H9 (cell line): ENCODE measurements around the gene ZNRF3. TPM values are rescaled to one million over a fixed set of nuclear protein-coding genes. Genes with fewer than 3 reads are reported as not detected.

Source experiments
- DNase-seq: peaks from one replicate; pipeline ENCODE4 v3.0.0-alpha.2; 2017
- H2AFZ ChIP-seq: one replicate; pipeline ENCODE4 v1.6.1; 2013; ENCODE audit warnings: mild to moderate bottlenecking, low read length, control low read depth, moderate library complexity
- H2AK5ac ChIP-seq: 2 replicates; pipeline ENCODE4 v1.6.1; 2013; ENCODE audit warnings: low read length, control low read depth, mixed read lengths; ENCODE audit not compliant: insufficient read length
- H2BK120ac ChIP-seq: one replicate; pipeline ENCODE4 v1.6.1; 2013; ENCODE audit warnings: low read depth, mild to moderate bottlenecking, low read length, control low read depth, inconsistent platforms; ENCODE audit not compliant: poor library complexity, severe bottlenecking
- H2BK12ac ChIP-seq: 2 replicates; pipeline ENCODE4 v1.6.1; 2013; ENCODE audit warnings: low read length, control low read depth, mixed read lengths, low read depth; ENCODE audit not compliant: insufficient read length
- H2BK15ac ChIP-seq: 2 replicates; pipeline ENCODE4 v1.6.1; 2013; ENCODE audit warnings: low read depth, low read length, control low read depth
- H2BK20ac ChIP-seq: one replicate; pipeline ENCODE4 v1.6.1; 2013; ENCODE audit warnings: low read depth, mild to moderate bottlenecking, low read length, control low read depth, inconsistent platforms; ENCODE audit not compliant: poor library complexity, severe bottlenecking
- H2BK5ac ChIP-seq: 2 replicates; pipeline ENCODE4 v1.6.1; 2013; ENCODE audit warnings: low read length, control low read depth, mixed read lengths; ENCODE audit not compliant: insufficient read length
- H3K14ac ChIP-seq: 2 replicates; pipeline ENCODE4 v1.6.1; 2013; ENCODE audit warnings: low read length, control low read depth; ENCODE audit not compliant: insufficient read depth
- H3K18ac ChIP-seq: 2 replicates; pipeline ENCODE4 v1.6.1; 2013; ENCODE audit warnings: low read depth, mild to moderate bottlenecking, mixed read lengths, low read length, control low read depth; ENCODE audit not compliant: insufficient read length
- H3K23ac ChIP-seq: 2 replicates; pipeline ENCODE4 v1.6.1; 2013; ENCODE audit warnings: low read length, control low read depth, mixed read lengths, low read depth; ENCODE audit not compliant: insufficient read length
- H3K23me2 ChIP-seq: 2 replicates; pipeline ENCODE4 v1.6.1; 2013; ENCODE audit warnings: low read depth, mild to moderate bottlenecking, mixed read lengths, low read length, control low read depth; ENCODE audit not compliant: insufficient read length, poor library complexity, severe bottlenecking
- H3K27ac ChIP-seq: 2 replicates; pipeline ENCODE4 v1.5.1; 2013; ENCODE audit warnings: low read length, control low read depth, mixed read lengths, low read depth; ENCODE audit not compliant: insufficient read length
- H3K27me3 ChIP-seq: 2 replicates; pipeline ENCODE4 v1.6.1; 2013; ENCODE audit warnings: low read length, control low read depth, inconsistent platforms; ENCODE audit not compliant: insufficient read depth
- H3K4ac ChIP-seq: 2 replicates; pipeline ENCODE4 v1.6.1; 2013; ENCODE audit warnings: low read depth, mild to moderate bottlenecking, control low read depth, inconsistent platforms, low read length, moderate library complexity
- H3K4me1 ChIP-seq: 2 replicates; pipeline ENCODE4 v1.6.1; 2013; ENCODE audit warnings: low read length, control low read depth, inconsistent platforms; ENCODE audit not compliant: insufficient read depth
- H3K4me2 ChIP-seq: 2 replicates; pipeline ENCODE4 v1.6.1; 2013; ENCODE audit warnings: low read length, control low read depth, mixed read lengths; ENCODE audit not compliant: insufficient read length, insufficient read depth
- H3K56ac ChIP-seq: 2 replicates; pipeline ENCODE4 v1.6.1; 2013; ENCODE audit warnings: low read depth, mild to moderate bottlenecking, mixed read lengths, low read length, control low read depth; ENCODE audit not compliant: insufficient read length
- H3K79me1 ChIP-seq: 2 replicates; pipeline ENCODE4 v1.6.1; 2013; ENCODE audit warnings: low read depth, mild to moderate bottlenecking, moderate library complexity, low read length, control low read depth, inconsistent platforms; ENCODE audit not compliant: insufficient read depth, poor library complexity, severe bottlenecking
- H3K79me2 ChIP-seq: 2 replicates; pipeline ENCODE4 v1.6.1; 2013; ENCODE audit warnings: low read length, control low read depth, inconsistent platforms; ENCODE audit not compliant: insufficient read depth
- H3K9ac ChIP-seq: 2 replicates; pipeline ENCODE4 v1.6.1; 2013; ENCODE audit warnings: low read length, control low read depth, mixed read lengths; ENCODE audit not compliant: insufficient read length; ENCODE audit errors: extremely low read depth
- H3K9me3 ChIP-seq: one replicate; pipeline ENCODE4 v1.6.1; 2013; ENCODE audit warnings: low read depth, low read length, inconsistent platforms; ENCODE audit not compliant: control insufficient read depth
- H3T11ph ChIP-seq: one replicate; pipeline ENCODE4 v1.6.1; 2013; ENCODE audit warnings: mild to moderate bottlenecking, low read length, control low read depth, inconsistent platforms
- H4K20me1 ChIP-seq: one replicate; pipeline ENCODE4 v1.6.1; 2013; ENCODE audit not compliant: control insufficient read depth, insufficient read length, insufficient read depth
- H4K5ac ChIP-seq: 2 replicates; pipeline ENCODE4 v1.6.1; 2013; ENCODE audit warnings: low read depth, mild to moderate bottlenecking, mixed read lengths, low read length, control low read depth; ENCODE audit not compliant: insufficient read length
- H4K8ac ChIP-seq: replicated peaks from 2 replicates; pipeline ENCODE4 v1.6.1; 2013; ENCODE audit warnings: low read length, control low read depth, mixed read lengths, low read depth; ENCODE audit not compliant: insufficient read length
- H4K91ac ChIP-seq: 2 replicates; pipeline ENCODE4 v1.6.1; 2013; ENCODE audit warnings: low read depth, mild to moderate bottlenecking, moderate library complexity, mixed read lengths, low read length, control low read depth; ENCODE audit not compliant: insufficient read length
- H3K27ac Mint-ChIP-seq, 3 experiments: 2 replicates in 2 of 3; 3 replicates in 1 of 3; pipeline ENCODE4 v1.8.0; 2020 to 2021; ENCODE audit warnings: mixed read lengths in 3 of 3, mild to moderate bottlenecking in 1 of 3, moderate library complexity in 1 of 3
- H3K27me3 Mint-ChIP-seq: 2 replicates; pipeline ENCODE4 v1.8.0; 2021; ENCODE audit warnings: low read depth, mild to moderate bottlenecking, moderate library complexity, mixed read lengths
- H3K36me3 Mint-ChIP-seq, 3 experiments: 2 replicates in 2 of 3; 3 replicates in 1 of 3; pipeline ENCODE4 v1.8.0; 2020 to 2021; ENCODE audit warnings: low read depth in 3 of 3, mixed read lengths in 3 of 3; ENCODE audit not compliant: insufficient read depth in 1 of 3
- H3K4me1 Mint-ChIP-seq, 2 experiments: 2 replicates each; pipeline ENCODE4 v1.8.0; 2020; ENCODE audit warnings: mixed read lengths in 2 of 2
- H3K4me3 Mint-ChIP-seq, 2 experiments: 2 replicates in 1 of 2; 3 replicates in 1 of 2; pipeline ENCODE4 v1.8.0; 2020 to 2021; ENCODE audit warnings: mild to moderate bottlenecking in 2 of 2, mixed read lengths in 2 of 2, moderate library complexity in 1 of 2
- H3K9me3 Mint-ChIP-seq, 2 experiments: 2 replicates in 1 of 2; 3 replicates in 1 of 2; pipeline ENCODE4 v1.8.0; 2020; ENCODE audit warnings: mild to moderate bottlenecking in 2 of 2, mixed read lengths in 2 of 2, moderate library complexity in 1 of 2
- WGBS: extraction: QIAGEN DNeasy Blood & Tissue Kit; methylation state at CpG from one replicate; pipeline ENCODE4 v1.1.7; 2013; ENCODE audit warnings: missing lambda C conversion rate, low lambda C conversion rate, mixed read lengths; ENCODE audit not compliant: insufficient read length; ENCODE audit errors: extremely low coverage; 5-methylcytosine and 5-hydroxymethylcytosine counted together
- total RNA-seq: library from RNA; stranded (reverse); gene quantifications from 2 replicates; pipeline ENCODE4 v1.2.1, GENCODE V29; 2021
- TF ChIP-seq, protein P1 (sequence below): fragments of 200-600 bp; sonication (generic); conservative IDR thresholded peaks from 3 replicates; pipeline ENCODE4 v1.8.0; 2021; ENCODE audit warnings: antibody characterized with exemption, mild to moderate bottlenecking

Gene ZNRF3
- total RNA-seq, 1 experiment from 2014 or later: 20.6 TPM

- H3K4me2 ChIP-seq: peak overlapping the region; percentile 60
- Mint-ChIP-seq H3K27ac (peak overlapping the region in 2 of 3 experiments; percentile 97 to 99; a peak in 4 of 7 replicates), H3K4me1 (peaks cover 39 to 42% of the 10 kb centered on the region in 2 experiments)
Measured at GRCh38 chr22:29030618-29031226, 147.3 kb downstream of the ZNRF3 start.

More at GRCh38 chr22:29030618-29031226, 147.3 kb downstream of the ZNRF3 start:
- Histone ChIP-seq H4K5ac (no peak overlapping the region), H2BK120ac (no peak overlapping the region), H3K18ac (no peak overlapping the region), H3K14ac (no peak overlapping the region; the same call in 1 of the 2 replicates), H4K8ac (no peak overlapping the region), H3K27me3 (no peaks in the 10 kb centered on the region), H3K9ac (peak overlapping the region; percentile 18), H3K79me2 (peaks cover 2% of the 10 kb centered on the region; the same call in 1 of the 2 replicates), H4K91ac (no peak overlapping the region), H2BK20ac (no peak overlapping the region), H3K27ac (no peak overlapping the region), H2AFZ (no peak overlapping the region), H3K79me1 (peaks cover 4% of the 10 kb centered on the region), H3K4me1 (peaks cover 10% of the 10 kb centered on the region; the same call in 1 of the 2 replicates), H2AK5ac (no peak overlapping the region), H3K4ac (no peak overlapping the region), H3K9me3 (no peaks in the 10 kb centered on the region), H2BK5ac (no peak overlapping the region), H3K23ac (no peak overlapping the region), H3K23me2 (peaks cover 14% of the 10 kb centered on the region), H4K20me1 (no peaks in the 10 kb centered on the region), H2BK15ac (no peak overlapping the region), H3K56ac (no peak overlapping the region), H3T11ph (no peak overlapping the region), H2BK12ac (no peak overlapping the region)
- Mint-ChIP-seq H3K36me3 (peaks cover 0 to 12% (median 0%) of the 10 kb centered on the region in 3 experiments; a peak in 3 of 7 replicates), H3K4me3 (peak overlapping the region; percentile 74 to 87), H3K27me3 (no peaks in the 10 kb centered on the region), H3K9me3 (no peaks in the 10 kb centered on the region)
- DNase-seq: peak; percentile 85
- no CpG with 5 or more reads among the region's 32 CpGs for WGBS
- TF ChIP-seq, protein P1, sequence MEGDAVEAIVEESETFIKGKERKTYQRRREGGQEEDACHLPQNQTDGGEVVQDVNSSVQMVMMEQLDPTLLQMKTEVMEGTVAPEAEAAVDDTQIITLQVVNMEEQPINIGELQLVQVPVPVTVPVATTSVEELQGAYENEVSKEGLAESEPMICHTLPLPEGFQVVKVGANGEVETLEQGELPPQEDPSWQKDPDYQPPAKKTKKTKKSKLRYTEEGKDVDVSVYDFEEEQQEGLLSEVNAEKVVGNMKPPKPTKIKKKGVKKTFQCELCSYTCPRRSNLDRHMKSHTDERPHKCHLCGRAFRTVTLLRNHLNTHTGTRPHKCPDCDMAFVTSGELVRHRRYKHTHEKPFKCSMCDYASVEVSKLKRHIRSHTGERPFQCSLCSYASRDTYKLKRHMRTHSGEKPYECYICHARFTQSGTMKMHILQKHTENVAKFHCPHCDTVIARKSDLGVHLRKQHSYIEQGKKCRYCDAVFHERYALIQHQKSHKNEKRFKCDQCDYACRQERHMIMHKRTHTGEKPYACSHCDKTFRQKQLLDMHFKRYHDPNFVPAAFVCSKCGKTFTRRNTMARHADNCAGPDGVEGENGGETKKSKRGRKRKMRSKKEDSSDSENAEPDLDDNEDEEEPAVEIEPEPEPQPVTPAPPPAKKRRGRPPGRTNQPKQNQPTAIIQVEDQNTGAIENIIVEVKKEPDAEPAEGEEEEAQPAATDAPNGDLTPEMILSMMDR: no peak
